Ovary (tissue), 3 donors: ENCODE data around the gene TBC1D8.

Experiments used
- CTCF ChIP-seq, 3 donors: fragments of 450-650 bp in 2 of 3; fragments of 200-600 bp in 1 of 3; IDR thresholded peaks; one replicate each; pipeline versions ENCODE4 v1.5.1 to v1.8.0; 2016 to 2022; ENCODE audit warnings: antibody characterized with exemption in 3 of 3, mild to moderate bottlenecking in 1 of 3
- EP300 ChIP-seq: sonication (generic); formaldehyde crosslinking; IDR thresholded peaks from one replicate; pipeline ENCODE4 v1.6.1; 2017; ENCODE audit warnings: antibody characterized with exemption
- POLR2A ChIP-seq: fragments of 450-650 bp; IDR thresholded peaks from one replicate; pipeline ENCODE4 v1.6.1; 2017; ENCODE audit warnings: antibody characterized with exemption, mild to moderate bottlenecking, moderate library complexity
- donor health status: DM: no; HTN: no; CAD: no.

DNA sequence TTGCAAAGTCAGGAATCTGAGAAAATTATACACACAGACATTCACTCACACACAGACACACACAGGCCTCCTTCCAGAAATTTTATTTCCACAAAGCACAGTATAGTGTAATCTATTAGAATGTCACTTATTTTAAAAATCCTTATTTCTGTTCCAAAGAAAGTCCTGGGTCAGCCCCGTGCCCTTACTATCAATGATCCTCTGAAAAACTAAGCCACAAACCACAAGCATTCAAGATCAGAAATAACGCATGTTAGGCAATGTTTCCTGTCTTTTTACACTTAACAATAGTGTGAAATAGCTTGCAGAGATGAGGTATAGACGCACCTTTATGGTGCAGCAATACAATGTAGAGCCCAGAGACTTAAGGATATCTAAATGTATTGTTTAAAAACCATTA, 25.8 kb downstream of the TBC1D8 start:
- TF ChIP-seq POLR2A (no peak), CTCF (IDR thresholded peaks at IDR 0.05) (no peak), EP300 (no peak)
